ENCODE measurements around the gene PPP1R12B.
"Not testable (repeated sequence)": the region's sequence is repeated elsewhere in the genome, so short reads cannot be mapped to it uniquely, and the experiment has no call there.

PPP1R12B gene

GRCh38 chr1:202456372-202457169, 108.1 kb downstream of the PPP1R12B start:
- not testable (repeated sequence) for DNase-seq

- not testable (repeated sequence) for DNase-seq
These were observed 110.2 kb downstream of the PPP1R12B start for GRCh38 chr1:202458651-202459050.

- DNase-seq, result not testable (repeated sequence)
These were observed 111.1 kb downstream of the PPP1R12B start for GRCh38 chr1:202459470-202460142.

GRCh38 chr1:202460143-202460495, 111.6 kb downstream of the PPP1R12B start:
- not testable (repeated sequence) for DNase-seq

- no peak for DNase-seq
These were observed 114.0 kb downstream of the PPP1R12B start for GRCh38 chr1:202462342-202463076.

GRCh38 chr1:202464153-202464742, 115.7 kb downstream of the PPP1R12B start:
- not testable (repeated sequence) for DNase-seq

GRCh38 chr1:202465644-202466270, 117.3 kb downstream of the PPP1R12B start:
- DNase-seq, result not testable (repeated sequence)

- DNase-seq, result not testable (repeated sequence)
These were observed 117.8 kb downstream of the PPP1R12B start for GRCh38 chr1:202466339-202466738.

- DNase-seq, result not testable (repeated sequence)
These were observed 118.9 kb downstream of the PPP1R12B start for GRCh38 chr1:202467381-202467780.

GRCh38 chr1:202468695-202469094, 120.2 kb downstream of the PPP1R12B start:
- not testable (repeated sequence) for DNase-seq

- not testable (repeated sequence) for DNase-seq
These were observed 120.6 kb downstream of the PPP1R12B start for GRCh38 chr1:202469123-202469522.

- DNase-seq, result no peak
These were observed 122.7 kb downstream of the PPP1R12B start for GRCh38 chr1:202471246-202471645.

GRCh38 chr1:202472347-202473124, 124.0 kb downstream of the PPP1R12B start:
- not testable (repeated sequence) for DNase-seq

- DNase-seq, result not testable (repeated sequence)
These were observed 125.0 kb downstream of the PPP1R12B start for GRCh38 chr1:202473266-202474045.

- DNase-seq, result not testable (repeated sequence)
These were observed 131.2 kb downstream of the PPP1R12B start for GRCh38 chr1:202479661-202480060.

- not testable (repeated sequence) for DNase-seq
These were observed 132.1 kb downstream of the PPP1R12B start for GRCh38 chr1:202480640-202481039.

GRCh38 chr1:202483362-202483761, 134.9 kb downstream of the PPP1R12B start:
- DNase-seq, result not testable (repeated sequence)

GRCh38 chr1:202484032-202484431, 135.5 kb downstream of the PPP1R12B start:
- not testable (repeated sequence) for DNase-seq

- not testable (repeated sequence) for DNase-seq
These were observed 136.3 kb downstream of the PPP1R12B start for GRCh38 chr1:202484820-202485219.

- DNase-seq, result peak; percentile 14
These were observed 139.7 kb downstream of the PPP1R12B start for GRCh38 chr1:202488178-202488649.

GRCh38 chr1:202489101-202489500, 140.6 kb downstream of the PPP1R12B start:
- not testable (repeated sequence) for DNase-seq
